Tibial nerve (tissue), 4 donors: Measurements from ENCODE around the gene CERS6. TPM values are rescaled to one million over a fixed set of nuclear protein-coding genes. Genes with fewer than 3 reads are reported as not detected.

Experiments
- DNase-seq, 2 donors: peaks; one replicate each; pipeline ENCODE4 v3.0.0-alpha.2; 2019; ENCODE audit warnings: low spot score in 2 of 2
- H3K27ac ChIP-seq, 4 donors: fragments of 200-600 bp; sonication (generic) in 3 of 4; one replicate each; pipeline ENCODE4 v1.5.1; 2017 to 2019; ENCODE audit warnings: mild to moderate bottlenecking in 1 of 4
- H3K27me3 ChIP-seq, 2 donors: fragments of 200-600 bp; sonication (generic) in 1 of 2; one replicate each; pipeline versions ENCODE4 v1.5.1 to v1.6.0; 2017 to 2019
- H3K36me3 ChIP-seq, 3 donors: fragments of 200-600 bp; sonication (generic); one replicate each; pipeline ENCODE4 v1.5.1; 2018 to 2019
- H3K4me1 ChIP-seq, 4 donors: fragments of 200-600 bp; sonication (generic) in 3 of 4; one replicate each; pipeline ENCODE4 v1.5.1; 2017 to 2019
- H3K4me3 ChIP-seq, 4 donors: fragments of 200-600 bp; sonication (generic) in 3 of 4; one replicate each; pipeline ENCODE4 v1.5.1; 2017 to 2019; ENCODE audit warnings: mild to moderate bottlenecking in 1 of 4, moderate library complexity in 1 of 4
- H3K9me3 ChIP-seq, 4 donors: fragments of 200-600 bp; sonication (generic) in 3 of 4; one replicate each; pipeline ENCODE4 v1.5.1; 2017 to 2019
- EP300 ChIP-seq, 2 donors: sonication (generic); formaldehyde crosslinking; IDR thresholded peaks; one replicate each; pipeline ENCODE4 v1.6.1; 2017; ENCODE audit warnings: antibody characterized with exemption in 2 of 2, mild to moderate bottlenecking in 1 of 2
- POLR2A ChIP-seq, 2 donors: fragments of 450-650 bp; IDR thresholded peaks; one replicate each; pipeline ENCODE4 v1.6.1; 2017; ENCODE audit warnings: antibody characterized with exemption in 2 of 2, mild to moderate bottlenecking in 2 of 2, moderate library complexity in 2 of 2
- WGBS, 2 donors: methylation state at CpG; one replicate each; pipeline ENCODE4 v1.1.5; 2018; 5-methylcytosine and 5-hydroxymethylcytosine counted together
- total RNA-seq, 4 donors: library from RNA; depleted of rRNA; stranded (reverse); fragments of >200 nt; gene quantifications; one replicate each; pipeline ENCODE4 v1.1.0, GENCODE V29; 2016
- TF ChIP-seq, protein P1 (sequence below), 5 experiments: fragments of 200-600 bp in 3 of 5; fragments of 450-650 bp in 2 of 5; sonication (generic) in 3 of 5; IDR thresholded peaks; one replicate each; pipeline ENCODE4 v1.5.1; 2016 to 2019; ENCODE audit warnings: antibody characterized with exemption in 5 of 5, mild to moderate bottlenecking in 3 of 5, moderate library complexity in 2 of 5

The CERS6 gene
- total RNA-seq, 4 donors from 2014 or later, result 37.7 to 38.7 (median 37.8) TPM

DNA sequence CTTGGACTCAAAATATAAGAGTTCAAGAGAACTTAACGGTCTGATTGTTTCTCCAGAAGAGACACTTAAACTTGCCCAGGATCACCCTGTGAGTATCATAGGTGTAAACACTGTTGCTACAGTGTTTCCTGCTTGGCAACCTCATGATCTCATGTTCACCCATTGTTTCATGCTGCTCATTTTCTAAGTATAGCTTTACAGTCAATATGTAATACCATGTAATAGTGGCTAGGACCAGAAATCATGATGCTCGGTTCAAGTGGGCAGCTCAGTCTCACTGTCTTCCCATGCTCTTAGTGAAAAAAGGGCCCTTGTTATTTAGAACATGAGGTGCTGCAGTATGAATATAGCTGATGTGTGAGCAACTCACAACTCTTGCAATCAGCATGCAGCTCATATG is 157.5 kb downstream of the CERS6 start:
- H3K9me3 ChIP-seq, result peaks cover 0 to under 1% (median 0%) of the 10 kb centered on the region in 4 donors
- no peak for DNase-seq
- no peaks in the 10 kb centered on the region for H3K4me1 ChIP-seq
- peaks cover 0 to 9% (median 0%) of the 10 kb centered on the region in 3 donors for H3K36me3 ChIP-seq
- no peaks in the 10 kb centered on the region for H3K27me3 ChIP-seq
- H3K4me3 ChIP-seq, result no peak overlapping the region
- TF ChIP-seq POLR2A (IDR thresholded peaks at IDR 0.05), result no peak
- no peak for TF ChIP-seq EP300 (IDR thresholded peaks at IDR 0.05)
- TF ChIP-seq, protein P1, sequence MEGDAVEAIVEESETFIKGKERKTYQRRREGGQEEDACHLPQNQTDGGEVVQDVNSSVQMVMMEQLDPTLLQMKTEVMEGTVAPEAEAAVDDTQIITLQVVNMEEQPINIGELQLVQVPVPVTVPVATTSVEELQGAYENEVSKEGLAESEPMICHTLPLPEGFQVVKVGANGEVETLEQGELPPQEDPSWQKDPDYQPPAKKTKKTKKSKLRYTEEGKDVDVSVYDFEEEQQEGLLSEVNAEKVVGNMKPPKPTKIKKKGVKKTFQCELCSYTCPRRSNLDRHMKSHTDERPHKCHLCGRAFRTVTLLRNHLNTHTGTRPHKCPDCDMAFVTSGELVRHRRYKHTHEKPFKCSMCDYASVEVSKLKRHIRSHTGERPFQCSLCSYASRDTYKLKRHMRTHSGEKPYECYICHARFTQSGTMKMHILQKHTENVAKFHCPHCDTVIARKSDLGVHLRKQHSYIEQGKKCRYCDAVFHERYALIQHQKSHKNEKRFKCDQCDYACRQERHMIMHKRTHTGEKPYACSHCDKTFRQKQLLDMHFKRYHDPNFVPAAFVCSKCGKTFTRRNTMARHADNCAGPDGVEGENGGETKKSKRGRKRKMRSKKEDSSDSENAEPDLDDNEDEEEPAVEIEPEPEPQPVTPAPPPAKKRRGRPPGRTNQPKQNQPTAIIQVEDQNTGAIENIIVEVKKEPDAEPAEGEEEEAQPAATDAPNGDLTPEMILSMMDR (IDR thresholded peaks at IDR 0.05), result no peak
- WGBS, 2 donors, result 86 to 91% methylated on average over 2 of the region's 2 CpGs
- H3K27ac ChIP-seq, result no peak overlapping the region

DNA sequence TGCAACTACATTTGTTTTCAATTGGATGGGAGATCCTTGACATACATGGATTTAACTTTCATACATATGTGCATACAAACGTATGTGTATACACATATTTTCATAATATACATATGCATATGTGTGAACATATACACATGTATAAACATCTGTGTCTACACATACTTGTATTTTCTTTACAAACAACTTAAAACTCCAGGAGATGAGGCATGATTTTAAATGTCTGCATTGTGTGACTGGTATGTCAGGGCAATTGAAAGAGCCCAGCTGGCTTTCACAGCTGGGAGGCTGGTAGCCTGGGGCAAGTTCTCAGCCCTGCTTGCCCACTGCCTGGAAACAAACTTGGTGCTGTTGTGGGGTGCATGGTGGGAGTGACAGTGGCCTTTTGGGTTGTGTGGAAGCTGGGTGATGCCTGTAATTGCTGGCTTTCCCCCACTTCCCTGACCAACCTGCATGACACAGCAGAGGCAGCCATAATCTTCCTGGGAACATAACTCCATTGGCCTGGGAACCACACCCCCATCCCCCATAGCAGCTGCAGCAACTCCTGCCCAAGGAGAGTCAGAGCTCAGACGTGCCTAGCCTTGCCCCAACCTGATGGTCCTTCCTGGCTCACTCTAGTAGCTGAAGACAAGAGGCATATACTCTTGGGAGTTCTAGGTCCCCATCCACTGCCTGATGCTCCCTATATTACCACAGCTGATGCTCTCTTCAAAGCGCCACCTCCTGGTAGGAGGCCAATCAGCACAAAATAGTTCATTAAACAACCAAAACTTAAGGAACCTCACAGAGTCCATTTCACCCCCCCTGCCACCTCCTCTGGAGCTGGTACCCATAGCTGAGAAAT is 158.3 kb downstream of the CERS6 start:
- TF ChIP-seq EP300 (IDR thresholded peaks at IDR 0.05) (no peak), POLR2A (IDR thresholded peaks at IDR 0.05) (no peak)
- TF ChIP-seq, protein P1 (IDR thresholded peaks at IDR 0.05), result no peak
- Histone ChIP-seq H3K4me3 (no peak overlapping the region), H3K36me3 (peaks cover 0 to 9% (median 0%) of the 10 kb centered on the region in 3 donors), H3K9me3 (peaks cover 0 to 4% (median 0%) of the 10 kb centered on the region in 4 donors), H3K27me3 (no peaks in the 10 kb centered on the region), H3K27ac (no peak overlapping the region), H3K4me1 (no peaks in the 10 kb centered on the region)
- no peak for DNase-seq
- 60 to 67% methylated on average over 3 of the region's 3 CpGs for WGBS, 2 donors

DNA sequence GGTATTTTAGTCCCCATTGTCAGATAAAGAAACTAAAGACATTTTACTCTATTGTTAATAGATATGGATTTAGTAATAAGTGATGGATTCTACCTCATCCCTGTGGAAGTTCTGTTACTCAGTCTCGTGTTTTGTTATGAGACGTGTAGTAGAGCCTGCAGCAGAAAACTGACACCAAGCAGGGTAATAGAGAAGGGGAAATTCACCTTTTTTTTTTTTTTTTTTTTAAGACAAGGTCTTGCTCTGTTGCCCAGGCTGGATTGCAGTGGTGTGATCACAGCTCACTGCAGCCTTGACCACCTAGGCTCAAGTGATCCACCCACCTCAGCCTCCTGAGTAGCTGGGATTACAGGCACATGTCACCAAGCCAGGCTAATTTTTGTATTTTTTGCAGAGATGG is 164.5 kb downstream of the CERS6 start:
- no peak overlapping the region for H3K27ac ChIP-seq
- H3K36me3 ChIP-seq, result no peaks in the 10 kb centered on the region
- peaks cover 0 to 4% (median 0%) of the 10 kb centered on the region in 4 donors for H3K9me3 ChIP-seq
- no peak for DNase-seq
- no peaks in the 10 kb centered on the region for H3K4me1 ChIP-seq
- H3K4me3 ChIP-seq, result no peak overlapping the region
- 92 to 94% methylated on average over 2 of the region's 2 CpGs for WGBS, 2 donors
- TF ChIP-seq, protein P1 (IDR thresholded peaks at IDR 0.05), result no peak
- TF ChIP-seq POLR2A (IDR thresholded peaks at IDR 0.05), result no peak
- TF ChIP-seq EP300 (IDR thresholded peaks at IDR 0.05), result no peak
- H3K27me3 ChIP-seq, result no peaks in the 10 kb centered on the region

DNA sequence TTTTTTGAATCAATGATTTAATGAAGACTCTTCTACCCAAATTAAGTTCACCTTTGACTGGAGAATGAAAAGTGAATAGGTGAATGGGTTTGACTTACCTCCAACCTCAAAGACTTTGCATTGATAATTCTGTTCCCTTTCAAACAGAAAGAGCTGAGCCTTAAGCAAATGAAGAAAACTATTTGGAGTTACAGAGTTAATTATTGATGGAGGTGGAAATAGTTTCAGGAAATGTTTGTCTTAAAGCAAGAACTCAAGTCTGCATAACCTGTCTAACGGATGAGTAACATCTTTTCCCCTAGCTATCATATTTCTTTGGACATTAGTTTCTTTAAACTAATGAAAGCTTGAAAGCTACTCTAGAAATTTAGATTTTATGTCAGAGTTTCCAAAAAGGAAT is 166.5 kb downstream of the CERS6 start:
- no peaks in the 10 kb centered on the region for H3K36me3 ChIP-seq
- TF ChIP-seq, protein P1 (IDR thresholded peaks at IDR 0.05), result no peak
- TF ChIP-seq EP300 (IDR thresholded peaks at IDR 0.05) (no peak), POLR2A (IDR thresholded peaks at IDR 0.05) (no peak)
- no peak overlapping the region for H3K4me3 ChIP-seq
- WGBS, 2 donors, result 83 to 91% methylated on average over 1 of the region's 1 CpG
- H3K4me1 ChIP-seq, result peaks cover 0 to 4% (median 0%) of the 10 kb centered on the region in 4 donors
- H3K9me3 ChIP-seq, result peaks cover 0 to 4% (median 0%) of the 10 kb centered on the region in 4 donors
- H3K27ac ChIP-seq, result no peak overlapping the region
- H3K27me3 ChIP-seq, result no peaks in the 10 kb centered on the region
- no peak for DNase-seq

DNA sequence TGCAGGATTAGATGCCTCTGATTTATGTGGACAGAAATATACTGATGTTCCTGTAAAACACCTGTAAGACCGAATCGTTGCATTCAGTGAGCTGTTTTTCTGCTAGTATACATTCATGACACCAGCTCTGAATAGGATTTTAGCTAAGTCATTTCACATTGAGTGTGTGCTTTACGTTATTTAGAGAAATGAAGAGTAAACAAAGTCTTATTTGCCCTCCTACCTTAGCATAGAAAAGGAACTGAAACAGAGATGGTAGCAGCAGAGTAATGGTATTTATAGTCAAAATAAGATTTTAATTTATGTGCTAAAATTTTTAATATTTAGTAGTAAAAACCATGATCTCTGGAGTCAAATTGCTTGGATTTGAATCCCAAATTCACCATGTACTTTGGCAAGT is 168.0 kb downstream of the CERS6 start:
- Histone ChIP-seq H3K27me3 (no peaks in the 10 kb centered on the region), H3K9me3 (no peaks in the 10 kb centered on the region), H3K36me3 (no peaks in the 10 kb centered on the region), H3K4me1 (peaks cover 0 to 4% (median 0%) of the 10 kb centered on the region in 4 donors), H3K4me3 (no peak overlapping the region), H3K27ac (no peak overlapping the region)
- no peak for DNase-seq
- WGBS, 2 donors, result 89 to 94% methylated on average over 3 of the region's 3 CpGs
- TF ChIP-seq EP300 (IDR thresholded peaks at IDR 0.05), result no peak
- TF ChIP-seq, protein P1 (IDR thresholded peaks at IDR 0.05), result no peak
